Epithelial cell of esophagus (primary cell): ENCODE results near the gene SPOP.

ENCODE experiments used
- DNase-seq: peaks from one replicate; pipeline ENCODE4 v3.0.0; 2010; ENCODE audit warnings: low read depth
- H3K4me3 ChIP-seq: 2 replicates; pipeline ENCODE4 v1.5.1; 2011; ENCODE audit warnings: mild to moderate bottlenecking, low read length, control low read depth
- CTCF ChIP-seq: IDR thresholded peaks from 2 replicates; pipeline ENCODE4 v1.5.1; 2011; ENCODE audit warnings: low read depth, mild to moderate bottlenecking, low read length, control low read depth, inconsistent platforms; ENCODE audit not compliant: insufficient read depth; ENCODE audit errors: missing control alignments

SPOP gene

GRCh38 chr17:49596613-49597244, 81.2 kb downstream of the SPOP start:
- no peak for TF ChIP-seq CTCF
- no peak for DNase-seq

GRCh38 chr17:49595980-49596379, 81.9 kb downstream of the SPOP start:
- TF ChIP-seq CTCF, result no peak
- H3K4me3 ChIP-seq, result no peak overlapping the region
- no peak for DNase-seq

More at GRCh38 chr17:49596613-49597244, 81.2 kb downstream of the SPOP start:
- H3K4me3 ChIP-seq, result no peak overlapping the region

- no peak for TF ChIP-seq CTCF
- no peak for DNase-seq
- no peak overlapping the region for H3K4me3 ChIP-seq
Measured at GRCh38 chr17:49595328-49595727, 82.6 kb downstream of the SPOP start.

- DNase-seq, result no peak
- TF ChIP-seq CTCF, result no peak
- no peak overlapping the region for H3K4me3 ChIP-seq
Measured at GRCh38 chr17:49592263-49592662, 85.6 kb downstream of the SPOP start.

- no peak for TF ChIP-seq CTCF
- DNase-seq, result no peak
- no peak overlapping the region for H3K4me3 ChIP-seq
Measured at GRCh38 chr17:49590874-49591273, 87.0 kb downstream of the SPOP start.

- no peak for TF ChIP-seq CTCF
- no peak overlapping the region for H3K4me3 ChIP-seq
- DNase-seq, result no peak
Measured at GRCh38 chr17:49589577-49589927, 88.3 kb downstream of the SPOP start.
